ENCODE data around the gene PCDHA2.
"Not testable (repeated sequence)": the region's sequence is repeated elsewhere in the genome, so short reads cannot be mapped to it uniquely, and the experiment has no call there.

PCDHA2 gene

GRCh38 chr5:140794595-140795258 is at the start of gene PCDHA2:
Gene PCDHA2, plus strand, starts transcription at chr5:140794852.
- intact Hi-C loops (cut with DNase I): no loop called here
- DNase-seq: peak in 1 of 10 donors; percentile 53

DNA sequence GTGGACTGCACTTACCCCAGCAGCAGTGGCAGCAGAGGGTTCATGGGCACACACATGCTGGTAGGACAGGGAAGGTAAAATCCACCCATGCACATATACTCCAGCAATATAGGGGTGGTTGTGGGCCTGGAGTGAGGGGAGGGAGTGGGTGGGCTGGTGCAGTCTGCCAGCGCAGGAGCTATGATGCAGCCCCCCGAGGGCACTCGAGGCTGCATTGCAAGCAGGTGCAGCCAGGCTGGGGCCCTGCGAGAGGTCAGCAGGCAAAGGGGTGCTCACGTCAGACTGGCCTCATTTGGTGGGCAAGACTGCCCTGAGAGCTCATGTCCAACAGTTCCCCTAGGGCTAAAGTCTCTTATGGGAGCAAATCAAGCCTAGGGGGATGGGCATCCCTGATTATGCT is 41.1 kb upstream of the PCDHA2 start:
- peak in 1 of 10 donors; percentile 66 for DNase-seq
- intact Hi-C loops (cut with DNase I): no loop called here

DNA sequence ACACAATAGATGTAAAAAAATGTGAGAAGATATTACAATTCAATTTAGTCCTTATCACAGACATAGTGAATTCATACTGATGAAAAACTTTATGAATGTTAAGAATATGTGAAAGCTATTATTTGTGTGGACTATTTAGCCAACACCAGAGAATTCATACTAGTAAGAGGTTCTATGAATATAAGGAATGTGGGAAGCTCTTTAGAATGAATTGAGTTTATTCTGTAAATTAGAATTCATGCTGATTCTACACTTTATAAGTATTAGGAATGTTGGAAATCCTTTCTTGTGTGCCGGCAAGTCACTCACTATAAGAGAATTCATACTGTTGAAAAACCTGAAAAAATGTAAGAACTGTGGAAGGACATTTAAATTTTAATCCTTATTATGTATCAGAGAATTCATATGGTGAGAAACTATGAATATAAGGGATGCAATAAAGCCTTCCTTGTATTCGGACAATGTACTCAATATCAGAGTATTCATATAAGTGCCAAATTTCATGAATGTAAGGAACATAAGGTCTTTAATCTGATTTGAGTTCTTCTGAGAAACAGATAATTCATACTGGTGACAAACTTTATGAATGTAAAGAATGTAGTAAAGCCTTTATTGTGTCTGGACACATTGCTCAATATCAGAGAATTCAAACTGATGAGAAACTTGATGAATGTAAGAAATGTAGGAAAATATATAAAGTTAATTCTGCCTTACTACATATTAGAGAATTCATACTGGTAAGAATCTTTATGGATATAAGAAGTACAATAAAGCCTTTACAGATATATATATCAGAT is 30.3 kb upstream of the PCDHA2 start:
- intact Hi-C loops (cut with DNase I): no loop called here
- DNase-seq: no peak

GRCh38 chr5:140767444-140767843 is 27.2 kb upstream of the PCDHA2 start:
- DNase-seq: no peak
- intact Hi-C loops (cut with DNase I): no loop called here

DNA sequence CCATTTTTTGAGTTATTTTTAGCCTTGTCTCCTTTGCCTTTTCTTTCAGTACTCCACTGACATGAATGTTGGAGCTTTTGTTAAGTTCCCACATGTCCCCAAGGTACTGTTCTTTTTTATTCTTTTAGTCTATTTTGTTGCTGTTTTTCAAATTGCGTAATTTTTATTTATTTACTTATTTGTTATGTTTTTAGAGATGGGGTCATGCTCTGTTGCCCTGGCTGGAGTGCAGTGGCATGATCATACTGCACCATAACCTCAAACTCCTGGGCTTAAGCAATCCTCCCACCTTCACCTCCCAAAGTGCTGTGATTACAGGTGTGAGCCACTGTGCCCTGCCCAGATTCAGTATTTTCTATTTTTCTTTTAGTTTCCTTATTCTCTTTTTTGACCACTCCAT is 14.1 kb upstream of the PCDHA2 start:
- intact Hi-C loops (cut with DNase I): no loop called here
- DNase-seq: no peak

DNA sequence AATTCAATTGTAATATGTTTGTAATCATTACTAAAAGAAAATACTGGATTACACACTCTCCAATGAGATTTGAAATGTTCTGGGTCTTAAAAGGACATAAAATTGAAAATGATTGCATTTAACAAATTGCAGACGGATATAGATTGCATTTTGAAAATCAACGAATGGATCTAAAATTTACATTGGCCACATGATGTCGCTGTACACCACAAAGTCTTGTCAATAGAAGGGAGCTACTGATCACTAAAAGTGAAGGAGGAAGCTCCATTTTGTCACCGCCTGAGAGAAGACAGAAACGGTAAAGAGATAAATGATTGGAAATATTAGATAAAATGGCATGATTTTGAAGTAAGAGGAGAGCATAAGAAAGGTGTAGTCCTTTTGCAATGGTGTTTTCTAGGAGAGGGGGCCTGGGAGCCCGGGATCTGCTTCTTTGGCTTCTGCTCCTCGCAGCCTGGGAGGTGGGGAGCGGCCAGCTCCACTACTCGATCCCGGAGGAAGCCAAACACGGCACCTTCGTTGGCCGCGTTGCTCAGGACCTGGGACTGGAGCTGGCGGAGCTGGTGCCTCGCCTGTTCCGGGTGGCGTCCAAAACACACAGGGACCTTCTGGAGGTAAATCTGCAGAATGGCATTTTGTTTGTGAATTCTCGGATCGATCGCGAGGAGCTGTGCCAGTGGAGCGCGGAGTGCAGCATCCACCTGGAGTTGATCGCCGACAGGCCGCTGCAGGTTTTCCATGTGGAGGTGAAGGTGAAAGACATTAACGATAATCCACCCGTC is 8.6 kb upstream of the PCDHA2 start, which contains the start of gene PCDHA1:
Gene PCDHA1, plus strand, starts transcription at position 236 of the 782 bp plus-strand sequence.
- intact Hi-C loops (cut with DNase I): no loop called here
- peak in 1 of 10 donors; percentile 63 for DNase-seq

GRCh38 chr5:140787422-140787821 is 7.2 kb upstream of the PCDHA2 start:
- DNase-seq: peak in 1 of 10 donors; percentile 65
- intact Hi-C loops (cut with DNase I): not testable (repeated sequence)

DNA sequence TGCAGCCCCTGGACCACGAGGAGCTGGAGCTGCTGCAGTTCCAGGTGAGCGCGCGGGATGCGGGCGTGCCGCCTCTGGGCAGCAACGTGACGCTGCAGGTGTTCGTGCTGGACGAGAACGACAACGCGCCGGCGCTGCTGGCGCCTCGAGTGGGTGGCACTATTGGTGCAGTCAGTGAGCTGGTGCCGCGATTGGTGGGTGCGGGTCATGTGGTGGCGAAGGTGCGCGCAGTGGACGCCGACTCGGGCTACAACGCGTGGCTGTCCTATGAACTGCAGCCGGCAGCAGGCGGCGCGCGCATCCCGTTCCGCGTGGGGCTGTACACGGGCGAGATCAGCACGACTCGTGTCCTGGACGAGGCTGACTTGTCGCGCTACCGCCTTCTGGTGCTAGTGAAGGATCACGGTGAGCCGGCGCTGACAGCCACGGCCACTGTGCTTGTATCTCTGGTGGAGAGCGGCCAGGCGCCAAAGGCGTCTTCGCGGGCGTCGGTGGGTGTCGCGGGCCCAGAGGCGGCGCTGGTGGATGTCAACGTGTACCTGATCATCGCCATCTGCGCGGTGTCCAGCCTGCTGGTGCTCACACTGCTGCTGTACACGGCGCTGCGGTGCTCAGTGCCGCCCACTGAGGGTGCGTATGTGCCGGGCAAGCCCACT is 6.7 kb upstream of the PCDHA2 start:
- peak in 1 of 10 donors; percentile 73 for DNase-seq
- intact Hi-C loops (cut with DNase I): not testable (repeated sequence)

- DNase-seq: no peak
- intact Hi-C loops (cut with DNase I): no loop called here
Measured at GRCh38 chr5:140791089-140791488, 3.6 kb upstream of the PCDHA2 start.

GRCh38 chr5:140795259-140795641 is 598 bp downstream of the PCDHA2 start:
- intact Hi-C loops (cut with DNase I): no loop called here
- DNase-seq: no peak

DNA sequence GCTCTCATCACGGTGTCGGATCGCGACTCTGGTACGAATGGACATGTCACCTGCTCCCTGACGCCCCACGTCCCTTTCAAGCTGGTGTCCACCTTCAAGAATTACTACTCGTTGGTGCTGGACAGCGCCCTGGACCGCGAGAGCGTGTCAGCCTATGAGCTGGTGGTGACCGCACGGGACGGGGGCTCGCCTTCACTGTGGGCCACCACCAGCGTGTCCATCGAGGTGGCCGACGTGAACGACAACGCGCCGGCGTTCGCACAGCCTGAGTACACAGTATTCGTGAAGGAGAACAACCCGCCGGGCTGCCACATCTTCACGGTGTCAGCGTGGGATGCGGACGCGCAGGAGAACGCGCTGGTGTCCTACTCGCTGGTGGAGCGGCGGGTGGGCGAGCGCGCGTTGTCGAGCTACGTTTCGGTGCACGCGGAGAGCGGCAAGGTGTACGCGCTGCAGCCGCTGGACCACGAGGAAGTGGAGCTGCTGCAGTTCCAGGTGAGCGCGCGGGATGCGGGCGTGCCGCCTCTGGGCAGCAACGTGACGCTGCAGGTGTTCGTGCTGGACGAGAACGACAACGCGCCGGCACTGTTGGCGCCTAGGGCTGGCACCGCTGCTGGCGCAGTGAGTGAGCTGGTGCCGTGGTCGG is 1.5 kb downstream of the PCDHA2 start:
- intact Hi-C loops (cut with DNase I): not testable (repeated sequence)
- DNase-seq: peak in 1 of 10 donors; percentile 78

DNA sequence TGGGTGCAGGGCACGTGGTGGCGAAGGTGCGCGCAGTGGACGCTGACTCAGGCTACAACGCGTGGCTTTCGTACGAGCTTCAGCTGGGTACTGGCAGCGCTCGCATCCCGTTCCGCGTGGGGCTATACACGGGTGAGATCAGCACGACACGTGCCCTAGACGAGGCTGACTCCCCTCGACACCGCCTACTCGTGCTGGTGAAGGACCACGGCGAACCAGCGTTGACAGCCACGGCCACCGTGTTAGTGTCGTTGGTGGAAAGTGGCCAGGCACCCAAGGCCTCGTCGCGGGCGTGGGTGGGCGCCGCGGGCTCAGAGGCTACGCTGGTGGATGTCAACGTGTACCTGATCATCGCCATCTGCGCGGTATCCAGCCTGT is 2.1 kb downstream of the PCDHA2 start:
- peak in 2 of 10 donors; percentile 70 to 78 for DNase-seq
- intact Hi-C loops (cut with DNase I): no loop called here

DNA sequence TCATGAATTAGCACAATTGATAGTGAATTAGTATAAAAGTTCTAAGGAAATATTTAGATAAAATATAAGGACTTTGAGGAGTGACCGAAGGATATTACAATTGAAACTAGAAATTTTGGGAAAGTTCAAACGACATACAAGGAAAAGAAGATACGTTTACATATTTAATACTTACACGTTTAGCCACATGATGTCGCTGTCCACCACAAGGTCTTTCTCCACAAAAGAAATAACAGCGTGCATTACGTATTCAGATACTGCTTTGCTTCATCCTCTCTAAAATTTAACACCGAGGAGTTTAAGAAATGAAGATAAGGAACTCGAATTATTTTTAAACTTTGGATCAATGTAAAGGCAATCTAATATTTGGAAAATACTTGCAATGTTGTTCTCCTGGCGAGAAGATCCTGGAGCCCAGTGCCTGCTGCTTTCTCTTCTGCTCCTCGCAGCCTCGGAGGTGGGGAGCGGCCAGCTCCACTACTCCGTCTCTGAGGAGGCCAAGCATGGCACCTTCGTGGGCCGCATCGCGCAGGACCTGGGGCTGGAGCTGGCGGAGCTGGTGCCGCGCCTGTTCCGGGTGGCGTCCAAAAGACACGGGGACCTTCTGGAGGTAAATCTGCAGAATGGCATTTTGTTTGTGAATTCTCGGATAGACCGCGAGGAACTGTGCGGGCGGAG is 6.3 kb downstream of the PCDHA2 start, which contains the start of gene PCDHA3:
Gene PCDHA3, plus strand, starts transcription at position 242 of the 678 bp plus-strand sequence.
- DNase-seq: peak in 1 of 10 donors; percentile 41
- intact Hi-C loops (cut with DNase I): no loop called here

- peak in 3 of 10 donors; percentile 63 to 86 (median 75) for DNase-seq
- intact Hi-C loops (cut with DNase I): no loop called here
Measured at GRCh38 chr5:140801494-140801841, 6.8 kb downstream of the PCDHA2 start.

GRCh38 chr5:140802381-140802780 is 7.7 kb downstream of the PCDHA2 start:
- DNase-seq: peak in 2 of 10 donors; percentile 69 to 76
- intact Hi-C loops (cut with DNase I): not testable (repeated sequence)

- DNase-seq: peak in 2 of 10 donors; percentile 72 to 85
- intact Hi-C loops (cut with DNase I): no loop called here
Measured at GRCh38 chr5:140802781-140803271, 8.2 kb downstream of the PCDHA2 start.

DNA sequence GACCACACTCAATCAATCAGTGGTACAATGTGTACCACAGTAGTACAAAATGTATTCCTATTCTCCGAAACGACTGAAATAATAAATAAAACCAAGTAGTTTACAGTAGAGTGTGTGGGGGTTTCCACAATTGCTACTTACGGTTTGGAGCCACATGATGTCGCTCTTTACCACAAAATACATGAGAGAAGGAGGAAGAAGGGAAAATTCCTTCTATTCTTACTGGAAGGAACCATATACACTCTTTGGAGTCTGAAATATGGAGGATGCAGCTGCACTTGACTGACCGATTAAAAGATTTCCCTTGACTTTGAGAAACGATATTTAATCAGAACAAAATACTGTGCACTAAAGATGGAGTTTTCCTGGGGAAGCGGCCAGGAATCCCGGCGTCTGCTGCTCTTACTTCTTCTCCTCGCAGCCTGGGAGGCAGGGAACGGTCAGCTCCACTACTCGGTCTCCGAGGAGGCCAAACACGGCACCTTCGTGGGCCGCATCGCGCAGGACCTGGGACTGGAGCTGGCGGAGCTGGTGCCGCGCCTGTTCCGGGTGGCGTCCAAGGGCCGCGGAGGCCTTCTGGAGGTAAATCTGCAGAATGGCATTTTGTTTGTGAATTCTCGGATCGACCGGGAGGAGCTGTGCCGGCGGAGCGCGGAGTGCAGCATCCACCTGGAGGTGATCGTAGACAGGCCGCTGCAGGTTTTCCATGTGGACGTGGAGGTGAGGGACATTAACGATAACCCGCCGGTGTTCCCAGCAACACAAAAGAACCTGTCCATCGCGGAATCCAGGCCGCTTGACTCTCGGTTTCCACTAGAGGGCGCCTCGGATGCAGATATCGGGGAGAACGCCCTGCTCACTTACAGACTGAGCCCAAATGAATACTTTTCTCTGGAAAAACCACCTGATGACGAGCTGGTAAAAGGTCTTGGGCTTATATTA is 12.5 kb downstream of the PCDHA2 start, which contains the start of gene PCDHA4:
Gene PCDHA4, plus strand, starts transcription at position 235 of the 942 bp plus-strand sequence.
- DNase-seq: peak in 7 of 10 donors; percentile 40 to 90 (median 68)
- intact Hi-C loops (cut with DNase I): no loop called here

Data from posterior cingulate gyrus (tissue), 11 donors.